ENCODE measurements around the gene SEC14L3. TPM values are rescaled to one million over a fixed set of nuclear protein-coding genes. Genes with fewer than 3 reads are reported as not detected.

Gene SEC14L3
- total and polyA plus RNA-seq, 4 donors, result not detected

- no peak overlapping the region for H3K4me3 ChIP-seq (ENCODE audit: low read length in 2 of 2)
- DNase-seq (no peak), ATAC-seq (ENCODE audit: low FRiP score) (no peak)
- no peak overlapping the region for H3K27ac ChIP-seq (ENCODE audit: low read depth in 1 of 2, low read length in 2 of 2)
- H3K36me3 ChIP-seq (ENCODE audit: control insufficient read depth in 1 of 2, insufficient read depth in 2 of 2, low read length in 1 of 2), result no peaks in the 10 kb centered on the region
- no peaks in the 10 kb centered on the region for H3K9me3 ChIP-seq (ENCODE audit: control insufficient read depth, low read length)
- 52 to 60% methylated on average over 2 of the region's 2 CpGs for whole genome bisulfite sequencing, 2 donors
- intact Hi-C loops (cut with DNase I), result no loop called here
- no peaks in the 10 kb centered on the region for H3K27me3 ChIP-seq (ENCODE audit: control insufficient read depth in 1 of 2, insufficient read depth in 2 of 2, low read length in 1 of 2)
- no peaks in the 10 kb centered on the region for H3K4me1 ChIP-seq (ENCODE audit: control insufficient read depth in 1 of 2, insufficient read depth in 2 of 2, low read length in 2 of 2)
These were observed 39.3 kb downstream of the SEC14L3 start for GRCh38 chr22:30432520-30432919.

- no peak overlapping the region for H3K27ac ChIP-seq (ENCODE audit: low read depth in 1 of 2, low read length in 2 of 2)
- no peaks in the 10 kb centered on the region for H3K9me3 ChIP-seq (ENCODE audit: control insufficient read depth, low read length)
- ATAC-seq (ENCODE audit: low FRiP score) (no peak), DNase-seq (no peak)
- H3K36me3 ChIP-seq (ENCODE audit: control insufficient read depth in 1 of 2, insufficient read depth in 2 of 2, low read length in 1 of 2), result no peaks in the 10 kb centered on the region
- H3K4me3 ChIP-seq (ENCODE audit: low read length in 2 of 2), result no peak overlapping the region
- intact Hi-C loops (cut with DNase I), result no loop called here
- no peaks in the 10 kb centered on the region for H3K4me1 ChIP-seq (ENCODE audit: control insufficient read depth in 1 of 2, insufficient read depth in 2 of 2, low read length in 2 of 2)
- no peaks in the 10 kb centered on the region for H3K27me3 ChIP-seq (ENCODE audit: control insufficient read depth in 1 of 2, insufficient read depth in 2 of 2, low read length in 1 of 2)
- 94 to 96% methylated on average over 4 of the region's 4 CpGs for WGBS, 2 donors
These were observed 39.7 kb downstream of the SEC14L3 start for GRCh38 chr22:30432096-30432495.

GRCh38 chr22:30430933-30431332, 40.9 kb downstream of the SEC14L3 start:
- H3K4me3 ChIP-seq (ENCODE audit: low read length in 2 of 2), result no peak overlapping the region
- no peaks in the 10 kb centered on the region for H3K27me3 ChIP-seq (ENCODE audit: control insufficient read depth in 1 of 2, insufficient read depth in 2 of 2, low read length in 1 of 2)
- intact Hi-C loops (cut with DNase I), result no loop called here
- H3K27ac ChIP-seq (ENCODE audit: low read depth in 1 of 2, low read length in 2 of 2), result no peak overlapping the region
- no peaks in the 10 kb centered on the region for H3K36me3 ChIP-seq (ENCODE audit: control insufficient read depth in 1 of 2, insufficient read depth in 2 of 2, low read length in 1 of 2)
- no peak for ATAC-seq (ENCODE audit: low FRiP score)
- WGBS, 2 donors, result 73 to 94% methylated on average over 4 of the region's 4 CpGs
- DNase-seq, result no peak
- H3K9me3 ChIP-seq (ENCODE audit: control insufficient read depth, low read length), result no peaks in the 10 kb centered on the region
- no peaks in the 10 kb centered on the region for H3K4me1 ChIP-seq (ENCODE audit: control insufficient read depth in 1 of 2, insufficient read depth in 2 of 2, low read length in 2 of 2)

GRCh38 chr22:30429887-30430286, 41.9 kb downstream of the SEC14L3 start:
- 54 to 55% methylated on average over 4 of the region's 4 CpGs for WGBS, 2 donors
- ATAC-seq (ENCODE audit: low FRiP score) (no peak), DNase-seq (no peak)
- Histone ChIP-seq H3K9me3 (ENCODE audit: control insufficient read depth, low read length) (no peaks in the 10 kb centered on the region), H3K27me3 (ENCODE audit: control insufficient read depth in 1 of 2, insufficient read depth in 2 of 2, low read length in 1 of 2) (no peaks in the 10 kb centered on the region), H3K27ac (ENCODE audit: low read depth in 1 of 2, low read length in 2 of 2) (no peak overlapping the region), H3K4me3 (ENCODE audit: low read length in 2 of 2) (no peak overlapping the region), H3K36me3 (ENCODE audit: control insufficient read depth in 1 of 2, insufficient read depth in 2 of 2, low read length in 1 of 2) (no peaks in the 10 kb centered on the region), H3K4me1 (ENCODE audit: control insufficient read depth in 1 of 2, insufficient read depth in 2 of 2, low read length in 2 of 2) (no peaks in the 10 kb centered on the region)
- intact Hi-C loops (cut with DNase I), result no loop called here

- no peak overlapping the region for H3K27ac ChIP-seq (ENCODE audit: low read depth in 1 of 2, low read length in 2 of 2)
- no peak overlapping the region for H3K4me3 ChIP-seq (ENCODE audit: low read length in 2 of 2)
- DNase-seq (no peak), ATAC-seq (ENCODE audit: low FRiP score) (no peak)
- H3K9me3 ChIP-seq (ENCODE audit: control insufficient read depth, low read length), result no peaks in the 10 kb centered on the region
- H3K36me3 ChIP-seq (ENCODE audit: control insufficient read depth in 1 of 2, insufficient read depth in 2 of 2, low read length in 1 of 2), result no peaks in the 10 kb centered on the region
- WGBS, 2 donors, result 83 to 89% methylated on average over 1 of the region's 1 CpG
- intact Hi-C loops (cut with DNase I), result no loop called here
- H3K27me3 ChIP-seq (ENCODE audit: control insufficient read depth in 1 of 2, insufficient read depth in 2 of 2, low read length in 1 of 2), result no peaks in the 10 kb centered on the region
- H3K4me1 ChIP-seq (ENCODE audit: control insufficient read depth in 1 of 2, insufficient read depth in 2 of 2, low read length in 2 of 2), result no peaks in the 10 kb centered on the region
These were observed 43.9 kb downstream of the SEC14L3 start for GRCh38 chr22:30427871-30428270.

- no peaks in the 10 kb centered on the region for H3K9me3 ChIP-seq (ENCODE audit: control insufficient read depth, low read length)
- H3K27ac ChIP-seq (ENCODE audit: low read depth in 1 of 2, low read length in 2 of 2), result no peak overlapping the region
- no peaks in the 10 kb centered on the region for H3K4me1 ChIP-seq (ENCODE audit: control insufficient read depth in 1 of 2, insufficient read depth in 2 of 2, low read length in 2 of 2)
- DNase-seq (peak; percentile 91 to 94), ATAC-seq (ENCODE audit: low FRiP score) (peak; percentile 17)
- no peak overlapping the region for H3K4me3 ChIP-seq (ENCODE audit: low read length in 2 of 2)
- 48 to 50% methylated on average over 29 of the region's 29 CpGs for whole genome bisulfite sequencing, 2 donors
- no peaks in the 10 kb centered on the region for H3K27me3 ChIP-seq (ENCODE audit: control insufficient read depth in 1 of 2, insufficient read depth in 2 of 2, low read length in 1 of 2)
- intact Hi-C loops (cut with DNase I), result no loop called here
- H3K36me3 ChIP-seq (ENCODE audit: control insufficient read depth in 1 of 2, insufficient read depth in 2 of 2, low read length in 1 of 2), result no peaks in the 10 kb centered on the region
These were observed 45.1 kb downstream of the SEC14L3 start for GRCh38 chr22:30426388-30427353.

GRCh38 chr22:30425616-30426387, 46.0 kb downstream of the SEC14L3 start, which contains the start of gene MTFP1:
Gene MTFP1 (plus strand): TSS chr22:30425768. CDS start chr22:30425880, 112 bp downstream.
- intact Hi-C loops (cut with DNase I), result no loop called here

GRCh38 chr22:30425327-30425615, 46.5 kb downstream of the SEC14L3 start:
- Histone ChIP-seq H3K27me3 (ENCODE audit: control insufficient read depth in 1 of 2, insufficient read depth in 2 of 2, low read length in 1 of 2) (no peaks in the 10 kb centered on the region), H3K27ac (ENCODE audit: low read depth in 1 of 2, low read length in 2 of 2) (no peak overlapping the region), H3K4me3 (ENCODE audit: low read length in 2 of 2) (peak overlapping the region; percentile 24 to 43), H3K36me3 (ENCODE audit: control insufficient read depth in 1 of 2, insufficient read depth in 2 of 2, low read length in 1 of 2) (no peaks in the 10 kb centered on the region), H3K9me3 (ENCODE audit: control insufficient read depth, low read length) (no peaks in the 10 kb centered on the region), H3K4me1 (ENCODE audit: control insufficient read depth in 1 of 2, insufficient read depth in 2 of 2, low read length in 2 of 2) (peaks cover 0 to 3% of the 10 kb centered on the region in 2 donors)
- DNase-seq (no peak), ATAC-seq (ENCODE audit: low FRiP score) (no peak)
- WGBS, 2 donors, result 5 to 8% methylated on average over 9 of the region's 9 CpGs
- intact Hi-C loops (cut with DNase I), result no loop called here

More at GRCh38 chr22:30425616-30426387, 46.0 kb downstream of the SEC14L3 start, which contains the start of gene MTFP1:
- no peaks in the 10 kb centered on the region for H3K9me3 ChIP-seq (ENCODE audit: control insufficient read depth, low read length)
- 1% methylated on average over 58 to 61 of the region's 61 CpGs for WGBS, 2 donors
- H3K36me3 ChIP-seq (ENCODE audit: control insufficient read depth in 1 of 2, insufficient read depth in 2 of 2, low read length in 1 of 2), result no peaks in the 10 kb centered on the region
- no peaks in the 10 kb centered on the region for H3K27me3 ChIP-seq (ENCODE audit: control insufficient read depth in 1 of 2, insufficient read depth in 2 of 2, low read length in 1 of 2)
- H3K4me3 ChIP-seq (ENCODE audit: low read length in 2 of 2), result peak within 1 kb of the TSS; percentile 24 to 43
- no peak for ATAC-seq (ENCODE audit: low FRiP score)
- DNase-seq, result peak; percentile 71 to 87
- H3K27ac ChIP-seq (ENCODE audit: low read depth in 1 of 2, low read length in 2 of 2), result peak within 1 kb of the TSS in 1 of 2 donors; percentile 30
- H3K4me1 ChIP-seq (ENCODE audit: control insufficient read depth in 1 of 2, insufficient read depth in 2 of 2, low read length in 2 of 2), result peaks cover 0 to 3% of the 10 kb centered on the region in 2 donors
